ENCODE data around the gene DIPK2B. TPM values are rescaled to one million over a fixed set of nuclear protein-coding genes. Genes with fewer than 3 reads are reported as not detected.

Gene DIPK2B
- polyA plus RNA-seq, 5 donors, result 28.7 to 35.6 (median 33.7) TPM

GRCh38 chrX:45164995-45165394, 35.7 kb downstream of the DIPK2B start:
- DNase-seq, result no peak

- DNase-seq, result no peak
Measured at GRCh38 chrX:45164021-45164621, 36.6 kb downstream of the DIPK2B start.

GRCh38 chrX:45157647-45158046, 43.0 kb downstream of the DIPK2B start:
- DNase-seq, result no peak

- DNase-seq, result no peak
Measured at GRCh38 chrX:45154462-45154861, 46.2 kb downstream of the DIPK2B start.

- DNase-seq, result no peak
Measured at GRCh38 chrX:45154033-45154360, 46.7 kb downstream of the DIPK2B start.

Data from right lung (tissue), 5 donors.